RWPE1 (cell line): ENCODE data around the gene CCDC117.
A peak's percentile ranks its signal among the peaks of the same experiment; 100 is the strongest.
"Not testable (repeated sequence)": the region's sequence is repeated elsewhere in the genome, so short reads cannot be mapped to it uniquely, and the experiment has no call there.

ENCODE experiments used
- CTCF ChIA-PET: fragments of 350-600 bp; sonication (Branson Sonifier 250); formaldehyde crosslinking; extraction: SDS; loops from one replicate; lab custom pipeline; 2021; lab: Yijun Ruan, JAX
- POLR2A ChIA-PET: fragments of 400-600 bp; formaldehyde crosslinking; extraction: SDS; loops from one replicate; lab custom pipeline; 2020; ENCODE audit warnings: antibody characterized with exemption; ENCODE audit not compliant: low non-redundant PET; lab: Yijun Ruan, JAX
- DNase-seq: peaks from one replicate; pipeline ENCODE4 v3.0.0; 2012; ENCODE audit warnings: low spot score
- H3K27ac ChIP-seq: fragments of 450-650 bp; 2 replicates; pipeline ENCODE4 v1.5.1; 2017
- TF ChIP-seq, protein P1 (sequence below): fragments of 450-650 bp; conservative IDR thresholded peaks from 2 replicates; pipeline ENCODE4 v1.5.1; 2017; ENCODE audit warnings: low read depth, mild to moderate bottlenecking

Gene CCDC117

DNA sequence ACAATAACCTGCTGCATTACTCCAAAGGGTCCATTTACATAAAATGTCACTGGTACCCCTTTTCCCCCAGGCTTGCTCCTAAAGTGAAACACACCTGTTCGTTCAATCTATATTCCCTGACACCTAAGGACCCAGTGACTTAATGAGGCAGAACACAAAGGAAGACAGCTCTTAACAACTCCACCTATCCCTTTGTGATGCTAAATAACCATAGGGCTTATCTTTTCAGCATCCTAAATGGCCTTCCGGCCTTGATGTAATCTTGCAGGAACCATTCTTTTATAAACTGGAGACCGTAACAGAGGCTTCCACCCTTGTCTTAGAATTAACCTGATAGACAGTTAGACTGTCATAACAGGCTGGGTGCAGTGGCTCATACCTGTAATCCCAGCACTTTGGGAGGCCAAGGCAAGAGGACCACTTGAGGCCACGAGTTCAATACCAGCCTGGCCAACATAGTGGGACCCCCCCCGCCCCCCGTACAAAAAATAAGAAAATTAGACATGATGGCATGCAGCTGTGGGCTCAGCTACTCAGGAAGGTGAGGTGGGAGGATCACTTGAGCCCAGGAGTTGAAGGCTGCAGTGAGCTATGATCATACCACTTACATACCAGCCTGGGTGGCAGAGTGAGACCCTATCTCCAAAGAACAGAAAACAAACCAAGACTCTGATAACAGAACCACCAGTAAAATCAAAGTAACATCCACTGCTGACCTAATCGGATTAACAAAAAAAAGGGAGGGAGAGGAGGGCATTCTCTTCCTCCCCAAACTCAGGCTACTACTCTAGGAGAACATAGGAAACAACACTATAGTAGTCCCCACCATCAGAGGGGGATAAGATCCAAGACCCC is 36.0 kb upstream of the CCDC117 start:
- no peak for DNase-seq

DNA sequence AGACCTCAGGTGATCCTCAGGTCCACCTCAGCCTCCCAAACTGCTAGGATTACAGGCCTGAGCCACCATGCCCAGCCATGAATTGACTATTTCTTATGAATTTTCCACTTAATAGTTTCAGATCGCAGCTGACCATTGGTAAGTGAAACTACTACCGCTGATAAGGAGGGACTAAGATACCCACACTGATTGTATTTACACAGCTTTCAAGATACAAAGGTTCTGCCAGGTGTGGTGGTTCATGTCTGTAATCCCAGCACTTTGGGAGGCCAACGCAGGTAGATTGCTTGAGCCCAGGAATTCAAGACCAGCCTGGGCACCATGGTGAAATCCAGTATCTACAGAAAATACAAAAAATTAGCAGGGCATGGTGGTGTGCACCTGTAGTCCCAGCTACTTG is 34.8 kb upstream of the CCDC117 start:
- ChIA-PET POLR2A (no interaction called here), CTCF (no interaction called here)
- no peak overlapping the region for H3K27ac ChIP-seq
- TF ChIP-seq, protein P1, sequence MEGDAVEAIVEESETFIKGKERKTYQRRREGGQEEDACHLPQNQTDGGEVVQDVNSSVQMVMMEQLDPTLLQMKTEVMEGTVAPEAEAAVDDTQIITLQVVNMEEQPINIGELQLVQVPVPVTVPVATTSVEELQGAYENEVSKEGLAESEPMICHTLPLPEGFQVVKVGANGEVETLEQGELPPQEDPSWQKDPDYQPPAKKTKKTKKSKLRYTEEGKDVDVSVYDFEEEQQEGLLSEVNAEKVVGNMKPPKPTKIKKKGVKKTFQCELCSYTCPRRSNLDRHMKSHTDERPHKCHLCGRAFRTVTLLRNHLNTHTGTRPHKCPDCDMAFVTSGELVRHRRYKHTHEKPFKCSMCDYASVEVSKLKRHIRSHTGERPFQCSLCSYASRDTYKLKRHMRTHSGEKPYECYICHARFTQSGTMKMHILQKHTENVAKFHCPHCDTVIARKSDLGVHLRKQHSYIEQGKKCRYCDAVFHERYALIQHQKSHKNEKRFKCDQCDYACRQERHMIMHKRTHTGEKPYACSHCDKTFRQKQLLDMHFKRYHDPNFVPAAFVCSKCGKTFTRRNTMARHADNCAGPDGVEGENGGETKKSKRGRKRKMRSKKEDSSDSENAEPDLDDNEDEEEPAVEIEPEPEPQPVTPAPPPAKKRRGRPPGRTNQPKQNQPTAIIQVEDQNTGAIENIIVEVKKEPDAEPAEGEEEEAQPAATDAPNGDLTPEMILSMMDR: no peak
- DNase-seq: no peak

More for the DNA sequence above, 36.0 kb upstream of the CCDC117 start:
- H3K27ac ChIP-seq: no peak overlapping the region
- CTCF ChIA-PET: interaction anchor here (0.7 kb wide), 1 partner anchor 1220 kb away, joined by 3 read pairs; no protein-coding TSS in a partner anchor
- POLR2A ChIA-PET: no interaction called here
- TF ChIP-seq, protein P1: no peak

DNA sequence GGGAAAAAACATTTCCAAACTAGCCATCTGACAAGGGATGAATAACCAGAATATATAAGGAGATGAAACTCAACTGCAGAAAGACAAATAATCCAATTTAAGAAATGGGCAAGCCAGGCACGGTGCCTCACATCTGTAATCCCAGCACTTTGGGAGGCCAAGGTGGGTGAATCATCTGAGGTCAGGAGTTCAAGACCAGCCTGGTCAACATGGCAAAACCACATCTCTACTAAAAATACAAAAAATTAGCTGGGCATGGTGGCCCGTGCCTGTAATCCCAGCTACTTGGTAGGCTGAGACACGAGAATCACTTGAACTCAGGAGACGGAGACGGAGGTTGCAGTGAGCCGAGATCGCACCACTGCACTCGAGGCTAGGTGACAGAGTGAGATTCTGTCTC is 33.6 kb upstream of the CCDC117 start:
- peak overlapping the region; percentile 13; the same call in 1 of the 2 replicates for H3K27ac ChIP-seq
- CTCF ChIA-PET, DNase-seq, POLR2A ChIA-PET: not testable (repeated sequence)

DNA sequence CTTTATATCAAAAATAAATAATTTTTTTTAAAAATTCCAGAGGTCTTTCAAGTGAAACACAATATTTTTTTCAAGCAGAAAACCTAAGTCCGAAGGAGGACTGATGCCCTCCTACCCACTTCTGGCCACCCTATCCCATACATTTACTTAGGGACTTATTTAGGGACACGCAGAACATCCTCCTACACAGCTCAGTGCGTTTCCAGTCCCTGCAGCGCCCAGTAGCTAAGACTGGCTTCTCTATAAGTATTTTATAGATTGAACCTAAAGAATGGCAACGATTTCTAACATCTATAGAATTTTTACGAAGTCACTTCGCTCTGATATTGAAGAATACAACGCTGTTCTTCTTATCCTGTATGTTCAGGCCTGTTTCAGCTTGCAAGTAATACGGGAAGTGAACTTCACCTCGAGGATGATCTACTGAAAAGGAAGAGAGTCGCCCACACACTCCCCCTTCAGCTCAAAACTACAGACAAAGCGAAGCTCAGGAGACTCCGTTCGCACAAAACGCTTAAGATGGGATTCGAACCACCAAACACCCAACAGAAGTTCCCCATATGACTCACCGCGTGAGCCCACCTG is 31.2 kb upstream of the CCDC117 start:
- peak overlapping the region; percentile 95 for H3K27ac ChIP-seq
- DNase-seq: no peak
- CTCF ChIA-PET: no interaction called here
- POLR2A ChIA-PET: no interaction called here
- TF ChIP-seq, protein P1: no peak

DNA sequence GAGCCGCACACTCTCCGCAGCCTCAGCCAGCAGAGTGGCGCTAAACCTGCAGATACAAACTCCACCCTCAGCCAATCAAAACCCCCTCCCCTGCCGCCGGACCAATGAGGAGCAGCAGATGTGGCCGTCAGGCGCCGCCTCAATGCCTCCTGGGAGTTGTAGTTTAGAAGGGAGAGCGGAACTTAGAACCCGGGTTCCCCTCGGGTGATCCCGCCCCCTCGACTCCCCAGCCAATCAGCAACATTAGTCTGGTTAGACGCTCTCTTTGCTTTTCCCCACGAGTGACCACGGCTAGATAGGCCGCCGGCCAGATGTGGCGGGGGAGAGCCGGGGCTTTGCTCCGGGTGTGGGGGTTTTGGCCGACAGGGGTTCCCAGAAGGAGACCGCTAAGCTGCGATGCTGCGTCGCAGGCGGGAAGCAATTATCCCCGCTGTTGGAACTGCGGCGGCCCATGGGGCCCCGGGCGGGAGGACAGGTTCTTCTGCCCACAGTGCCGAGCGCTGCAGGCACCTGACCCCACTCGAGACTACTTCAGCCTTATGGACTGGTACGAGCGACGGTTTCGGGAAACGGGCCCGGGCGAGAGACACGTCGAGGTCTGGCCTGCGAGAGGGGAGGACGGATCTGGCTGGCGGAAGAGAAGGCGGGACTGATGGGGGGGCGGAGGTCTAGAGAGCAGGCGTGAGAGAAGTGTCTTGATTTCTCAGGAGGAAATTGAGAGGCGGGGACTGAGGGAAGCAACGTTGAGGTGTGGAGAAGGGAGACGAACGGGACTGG is 30.5 kb upstream of the CCDC117 start, which contains the start of the genes CHEK2 and HSCB:
CHEK2 (minus strand) TSS at position 36 of the 777 bp plus-strand sequence. CDS start 7,099 bp downstream, outside the sequence.
HSCB (plus strand) TSS at position 255 of the 777 bp plus-strand sequence; CDS start at position 312, 57 bp downstream.
- TF ChIP-seq, protein P1: 0 out of 2 replicates have a peak, but pooled peaks have one; percentile 24
- DNase-seq: peak; percentile 96
- POLR2A ChIA-PET: no interaction called here
- CTCF ChIA-PET: no interaction called here
- H3K27ac ChIP-seq: peak within 1 kb of the TSS; percentile 95

DNA sequence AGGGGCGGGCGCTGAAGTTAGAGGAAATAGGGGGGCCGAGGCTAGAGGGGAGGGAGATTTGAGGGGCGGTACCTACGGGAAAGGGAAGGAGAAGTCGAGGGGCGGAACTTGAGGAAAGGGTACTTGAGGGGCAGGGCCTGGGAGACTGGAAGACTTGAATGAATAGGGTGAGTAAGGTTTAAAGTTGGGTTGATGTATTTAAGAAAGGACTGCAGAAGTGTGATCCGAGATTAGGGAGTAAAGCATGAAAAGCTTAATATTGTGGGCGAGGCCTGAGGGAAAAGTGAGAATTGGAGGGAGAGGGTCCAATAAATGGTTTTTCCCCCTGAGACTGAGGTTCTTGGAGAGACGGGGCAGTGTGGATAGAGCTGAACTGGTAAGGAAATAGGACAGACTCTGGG is 29.9 kb upstream of the CCDC117 start:
- peak overlapping the region; percentile 95 for H3K27ac ChIP-seq
- ChIA-PET CTCF (no interaction called here), POLR2A (no interaction called here)
- DNase-seq: no peak
- TF ChIP-seq, protein P1: no peak
